ENCODE data around the gene AMIGO2. TPM values are rescaled to one million over a fixed set of nuclear protein-coding genes. Genes with fewer than 3 reads are reported as not detected.

Gene AMIGO2
- total and polyA plus RNA-seq, 9 of the 15 experiments (the other 6 are each of a cell fraction or from before 2014, with no cell fraction given) = 2.0 to 8.3 (median 3.8) TPM

DNA sequence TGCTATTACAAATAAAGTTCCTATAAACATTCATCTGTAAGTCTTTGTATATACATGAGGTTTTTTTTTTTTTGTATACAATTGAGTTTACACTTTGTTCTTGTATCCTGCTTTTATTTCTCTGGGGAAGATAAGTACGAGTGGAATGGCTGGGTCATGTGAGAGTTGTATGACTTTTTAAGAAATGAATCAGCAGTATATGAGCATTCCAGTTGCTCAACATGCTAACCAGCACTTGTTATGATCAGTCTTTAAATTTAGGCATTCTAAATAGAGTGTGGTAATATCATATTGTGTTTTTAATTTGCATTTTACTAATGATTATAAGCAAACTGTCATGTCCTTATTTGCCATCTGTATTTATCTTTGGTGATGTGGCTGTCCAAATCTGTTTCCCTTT, 44.7 kb upstream of the AMIGO2 start (continued):
- TF ChIP-seq ZNF316 (IDR thresholded peaks at IDR 0.05) (peak; percentile 55; the same call in 1 of the 2 replicates), CEBPB (tag; IDR thresholded peaks at IDR 0.05) (peak; percentile 69), KDM5B (IDR thresholded peaks at IDR 0.05; ENCODE audit: insufficient replicate concordance, low read depth, low read length) (no peak), ZNF12 (CRISPR knock-in tag; IDR thresholded peaks at IDR 0.05) (no peak), GTF2A2 (tag; IDR thresholded peaks at IDR 0.05) (no peak), JUNB (CRISPR knock-in tag; conservative IDR thresholded peaks at IDR 0.05) (no peak), BACH1 (tag; IDR thresholded peaks at IDR 0.05) (no peak), ZFP36 (IDR thresholded peaks at IDR 0.05; ENCODE audit: low read depth, low read length, partially characterized antibody) (peak; percentile 51), SUPT5H (IDR thresholded peaks at IDR 0.05) (no peak), CREM (IDR thresholded peaks at IDR 0.05; ENCODE audit: low read depth) (no peak), MAFG (tag; conservative IDR thresholded peaks at IDR 0.05) (peak; percentile 28; the same call in 1 of the 2 replicates), POLR2AphosphoS5 (IDR thresholded peaks at IDR 0.05; ENCODE audit: control insufficient read depth, insufficient read depth, low read depth, low read length) (no peak), SMARCA4 (IDR thresholded peaks at IDR 0.05) (0 out of 2 replicates have a peak, but pooled peaks have one; percentile 15), COPS2 (conservative IDR thresholded peaks at IDR 0.05) (no peak), NFXL1 (CRISPR knock-in tag; IDR thresholded peaks at IDR 0.05) (no peak), GATAD2B (IDR thresholded peaks at IDR 0.05; ENCODE audit: borderline replicate concordance) (no peak), TRIM24 (IDR thresholded peaks at IDR 0.05) (peak in 1 of 2 experiments; percentile 64; a peak in 1 of 4 replicates)
- TF ChIP-seq, protein P1, sequence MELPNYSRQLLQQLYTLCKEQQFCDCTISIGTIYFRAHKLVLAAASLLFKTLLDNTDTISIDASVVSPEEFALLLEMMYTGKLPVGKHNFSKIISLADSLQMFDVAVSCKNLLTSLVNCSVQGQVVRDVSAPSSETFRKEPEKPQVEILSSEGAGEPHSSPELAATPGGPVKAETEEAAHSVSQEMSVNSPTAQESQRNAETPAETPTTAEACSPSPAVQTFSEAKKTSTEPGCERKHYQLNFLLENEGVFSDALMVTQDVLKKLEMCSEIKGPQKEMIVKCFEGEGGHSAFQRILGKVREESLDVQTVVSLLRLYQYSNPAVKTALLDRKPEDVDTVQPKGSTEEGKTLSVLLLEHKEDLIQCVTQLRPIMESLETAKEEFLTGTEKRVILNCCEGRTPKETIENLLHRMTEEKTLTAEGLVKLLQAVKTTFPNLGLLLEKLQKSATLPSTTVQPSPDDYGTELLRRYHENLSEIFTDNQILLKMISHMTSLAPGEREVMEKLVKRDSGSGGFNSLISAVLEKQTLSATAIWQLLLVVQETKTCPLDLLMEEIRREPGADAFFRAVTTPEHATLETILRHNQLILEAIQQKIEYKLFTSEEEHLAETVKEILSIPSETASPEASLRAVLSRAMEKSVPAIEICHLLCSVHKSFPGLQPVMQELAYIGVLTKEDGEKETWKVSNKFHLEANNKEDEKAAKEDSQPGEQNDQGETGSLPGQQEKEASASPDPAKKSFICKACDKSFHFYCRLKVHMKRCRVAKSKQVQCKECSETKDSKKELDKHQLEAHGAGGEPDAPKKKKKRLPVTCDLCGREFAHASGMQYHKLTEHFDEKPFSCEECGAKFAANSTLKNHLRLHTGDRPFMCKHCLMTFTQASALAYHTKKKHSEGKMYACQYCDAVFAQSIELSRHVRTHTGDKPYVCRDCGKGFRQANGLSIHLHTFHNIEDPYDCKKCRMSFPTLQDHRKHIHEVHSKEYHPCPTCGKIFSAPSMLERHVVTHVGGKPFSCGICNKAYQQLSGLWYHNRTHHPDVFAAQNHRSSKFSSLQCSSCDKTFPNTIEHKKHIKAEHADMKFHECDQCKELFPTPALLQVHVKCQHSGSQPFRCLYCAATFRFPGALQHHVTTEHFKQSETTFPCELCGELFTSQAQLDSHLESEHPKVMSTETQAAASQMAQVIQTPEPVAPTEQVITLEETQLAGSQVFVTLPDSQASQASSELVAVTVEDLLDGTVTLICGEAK (IDR thresholded peaks at IDR 0.05) = 0 out of 2 replicates have a peak, but pooled peaks have one; percentile 26
- TF ChIP-seq, protein P1 (CRISPR knock-in tag; IDR thresholded peaks at IDR 0.05) = no peak
